ENCODE measurements around the gene NRCAM.
A peak's percentile ranks its signal among the peaks of the same experiment; 100 is the strongest.

NRCAM gene

DNA sequence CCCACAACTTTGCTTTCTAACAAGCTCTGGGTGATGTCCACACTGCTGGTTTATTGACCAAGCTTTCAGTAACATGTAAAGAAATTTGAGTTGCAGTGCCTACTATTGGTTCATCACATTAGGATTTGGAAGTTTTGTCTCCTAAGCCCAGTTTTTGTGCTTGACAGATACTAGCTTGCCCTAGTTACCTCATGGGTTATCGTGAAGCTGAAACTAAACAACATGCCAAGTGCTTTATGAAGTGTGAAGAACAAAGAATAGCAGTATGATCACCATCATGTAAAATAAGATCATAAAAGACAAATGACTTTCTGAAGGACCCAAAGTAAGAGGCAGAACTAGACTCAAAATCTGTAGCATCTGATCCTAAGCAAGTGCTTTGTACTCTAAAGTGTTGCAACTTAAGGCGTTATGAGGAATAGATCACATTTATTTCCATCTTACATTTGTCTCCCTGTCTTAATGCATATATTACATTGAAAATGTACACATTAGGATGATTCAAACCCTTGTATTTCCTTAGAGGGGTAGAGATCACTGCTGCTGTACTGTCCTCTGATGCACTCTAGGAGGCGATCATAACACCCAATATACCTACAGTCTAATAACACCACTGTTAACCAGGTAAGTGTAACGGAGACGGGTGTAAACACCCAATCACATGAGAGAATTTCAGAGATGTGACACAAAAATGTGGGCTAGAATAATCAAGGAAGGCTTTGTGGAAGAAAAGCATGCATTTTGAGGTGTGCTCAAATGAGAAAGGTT is 71.3 kb downstream of the NRCAM start:
- Histone ChIP-seq H4K20me1 (ENCODE audit: insufficient read depth, low read length) (peaks cover 22% of the 10 kb centered on the region), H3K9me3 (ENCODE audit: insufficient read depth, low read length) (no peaks in the 10 kb centered on the region)

DNA sequence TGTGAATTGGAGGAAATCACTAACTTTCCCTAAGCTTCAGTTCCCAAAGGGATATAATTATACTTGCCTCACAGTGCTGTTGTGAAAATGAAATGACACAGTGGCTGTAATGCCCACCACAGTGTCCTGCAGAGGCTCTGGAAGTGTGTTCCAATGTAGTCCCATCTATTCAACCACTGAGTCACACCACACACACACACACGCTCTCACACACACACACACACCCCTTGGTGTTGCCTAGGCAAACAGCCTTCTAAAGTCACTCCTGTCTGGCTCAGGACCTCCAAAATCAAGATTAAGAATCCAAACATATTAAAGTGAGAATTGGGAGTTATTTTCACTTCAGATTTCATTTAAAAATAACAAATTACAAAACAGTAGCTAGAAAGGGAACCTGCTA is 73.3 kb downstream of the NRCAM start:
- Histone ChIP-seq H3K4me1 (ENCODE audit: low read length) (peaks cover 28% of the 10 kb centered on the region), H3K4me3 (ENCODE audit: low read length) (no peak overlapping the region), H3K79me2 (ENCODE audit: low read length) (peaks cover 64% of the 10 kb centered on the region), H3K9me3 (ENCODE audit: insufficient read depth, low read length) (no peaks in the 10 kb centered on the region), H3K9ac (ENCODE audit: low read length) (no peak overlapping the region), H2AFZ (ENCODE audit: low read depth, low read length) (no peak overlapping the region), H3K4me2 (ENCODE audit: low read length) (no peak overlapping the region), H3K36me3 (replicated peaks; ENCODE audit: low read depth, low read length) (no peaks in the 10 kb centered on the region), H3K27ac (ENCODE audit: low read length) (no peak overlapping the region), H3K27me3 (ENCODE audit: low read depth, low read length) (no peaks in the 10 kb centered on the region), H4K20me1 (ENCODE audit: insufficient read depth, low read length) (peaks cover 31% of the 10 kb centered on the region)
- TF ChIP-seq EZH2phosphoT487 (IDR thresholded peaks at IDR 0.05; ENCODE audit: low read depth) = no peak
- TF ChIP-seq, protein P1, sequence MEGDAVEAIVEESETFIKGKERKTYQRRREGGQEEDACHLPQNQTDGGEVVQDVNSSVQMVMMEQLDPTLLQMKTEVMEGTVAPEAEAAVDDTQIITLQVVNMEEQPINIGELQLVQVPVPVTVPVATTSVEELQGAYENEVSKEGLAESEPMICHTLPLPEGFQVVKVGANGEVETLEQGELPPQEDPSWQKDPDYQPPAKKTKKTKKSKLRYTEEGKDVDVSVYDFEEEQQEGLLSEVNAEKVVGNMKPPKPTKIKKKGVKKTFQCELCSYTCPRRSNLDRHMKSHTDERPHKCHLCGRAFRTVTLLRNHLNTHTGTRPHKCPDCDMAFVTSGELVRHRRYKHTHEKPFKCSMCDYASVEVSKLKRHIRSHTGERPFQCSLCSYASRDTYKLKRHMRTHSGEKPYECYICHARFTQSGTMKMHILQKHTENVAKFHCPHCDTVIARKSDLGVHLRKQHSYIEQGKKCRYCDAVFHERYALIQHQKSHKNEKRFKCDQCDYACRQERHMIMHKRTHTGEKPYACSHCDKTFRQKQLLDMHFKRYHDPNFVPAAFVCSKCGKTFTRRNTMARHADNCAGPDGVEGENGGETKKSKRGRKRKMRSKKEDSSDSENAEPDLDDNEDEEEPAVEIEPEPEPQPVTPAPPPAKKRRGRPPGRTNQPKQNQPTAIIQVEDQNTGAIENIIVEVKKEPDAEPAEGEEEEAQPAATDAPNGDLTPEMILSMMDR (IDR thresholded peaks at IDR 0.05; ENCODE audit: low read depth, low read length) = no peak

More for the DNA sequence above, 71.3 kb downstream of the NRCAM start:
- Histone ChIP-seq H3K4me2 (ENCODE audit: low read length) (peak overlapping the region; percentile 38), H3K79me2 (ENCODE audit: low read length) (peaks cover 48% of the 10 kb centered on the region), H3K27ac (ENCODE audit: low read length) (no peak overlapping the region), H2AFZ (ENCODE audit: low read depth, low read length) (no peak overlapping the region), H3K4me3 (ENCODE audit: low read length) (no peak overlapping the region), H3K27me3 (ENCODE audit: low read depth, low read length) (no peaks in the 10 kb centered on the region), H3K36me3 (replicated peaks; ENCODE audit: low read depth, low read length) (no peaks in the 10 kb centered on the region), H3K4me1 (ENCODE audit: low read length) (peaks cover 28% of the 10 kb centered on the region), H3K9ac (ENCODE audit: low read length) (no peak overlapping the region)
- no peak for TF ChIP-seq EZH2phosphoT487 (IDR thresholded peaks at IDR 0.05; ENCODE audit: low read depth)
- TF ChIP-seq, protein P1 (IDR thresholded peaks at IDR 0.05; ENCODE audit: low read depth, low read length) = peak; percentile 65

DNA sequence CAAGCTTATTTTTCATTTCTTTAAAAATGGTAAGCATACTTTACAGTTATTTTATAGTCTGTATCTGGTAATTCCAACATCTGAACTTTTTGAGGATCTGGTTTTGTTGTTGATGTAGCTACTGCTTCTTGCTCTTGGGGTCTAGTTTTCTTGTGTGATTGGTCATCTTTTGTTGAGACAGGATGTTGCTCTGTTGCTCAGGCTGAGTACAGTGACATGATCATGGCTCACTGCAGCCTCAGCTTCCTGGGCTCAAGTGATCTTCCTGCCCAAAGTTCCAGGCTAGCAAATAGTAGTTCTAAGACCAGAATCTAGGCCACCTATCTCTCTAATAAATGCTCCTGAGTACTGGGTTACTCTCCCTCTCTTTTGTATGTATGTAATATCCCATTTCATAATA is 75.7 kb downstream of the NRCAM start:
- Histone ChIP-seq H4K20me1 (ENCODE audit: insufficient read depth, low read length) (peaks cover 45% of the 10 kb centered on the region), H3K9me3 (ENCODE audit: insufficient read depth, low read length) (no peaks in the 10 kb centered on the region), H3K4me1 (ENCODE audit: low read length) (peaks cover 23% of the 10 kb centered on the region), H3K4me2 (ENCODE audit: low read length) (no peak overlapping the region), H3K27me3 (ENCODE audit: low read depth, low read length) (no peaks in the 10 kb centered on the region), H3K36me3 (replicated peaks; ENCODE audit: low read depth, low read length) (no peaks in the 10 kb centered on the region), H3K27ac (ENCODE audit: low read length) (no peak overlapping the region), H3K79me2 (ENCODE audit: low read length) (peaks cover 77% of the 10 kb centered on the region), H2AFZ (ENCODE audit: low read depth, low read length) (no peak overlapping the region), H3K4me3 (ENCODE audit: low read length) (no peak overlapping the region), H3K9ac (ENCODE audit: low read length) (no peak overlapping the region)
- TF ChIP-seq, protein P1 (IDR thresholded peaks at IDR 0.05; ENCODE audit: low read depth, low read length) = no peak
- no peak for TF ChIP-seq EZH2phosphoT487 (IDR thresholded peaks at IDR 0.05; ENCODE audit: low read depth)

DNA sequence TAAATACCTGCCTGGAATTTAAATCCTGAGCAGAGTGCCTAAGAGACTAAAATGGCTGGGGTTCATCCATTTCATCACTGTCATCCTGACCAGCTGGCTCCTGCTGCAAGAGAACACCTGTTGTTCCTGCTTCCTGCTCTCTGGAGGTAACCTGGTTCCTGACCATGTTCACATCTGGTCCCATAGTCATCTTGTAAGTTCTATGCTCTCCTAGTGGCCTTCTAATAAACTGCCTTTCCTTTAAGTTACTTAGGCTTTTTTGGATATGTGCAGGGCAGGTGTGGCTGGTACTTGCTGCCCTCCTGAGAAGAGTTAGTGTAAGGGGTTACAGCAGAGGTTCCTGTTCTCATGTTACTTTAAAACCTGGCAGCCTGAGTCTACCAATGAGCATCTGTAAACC is 80.0 kb downstream of the NRCAM start:
- H3K9ac ChIP-seq (ENCODE audit: low read length) = no peak overlapping the region
- TF ChIP-seq EZH2phosphoT487 (IDR thresholded peaks at IDR 0.05; ENCODE audit: low read depth) = no peak
- TF ChIP-seq, protein P1 (IDR thresholded peaks at IDR 0.05; ENCODE audit: low read depth, low read length) = peak; percentile 8; the same call in 1 of the 2 replicates
- peaks cover 29% of the 10 kb centered on the region for H3K36me3 ChIP-seq (replicated peaks; ENCODE audit: low read depth, low read length)
- peaks cover 86% of the 10 kb centered on the region for H3K79me2 ChIP-seq (ENCODE audit: low read length)
- peak overlapping the region; percentile 33 for H3K27ac ChIP-seq (ENCODE audit: low read length)
- H2AFZ ChIP-seq (ENCODE audit: low read depth, low read length) = no peak overlapping the region
- no peaks in the 10 kb centered on the region for H3K9me3 ChIP-seq (ENCODE audit: insufficient read depth, low read length)
- H3K4me1 ChIP-seq (ENCODE audit: low read length) = peaks cover 40% of the 10 kb centered on the region
- no peaks in the 10 kb centered on the region for H3K27me3 ChIP-seq (ENCODE audit: low read depth, low read length)
- 0 out of 2 replicates have a peak overlapping the region, but pooled peaks have one; percentile 2 for H3K4me3 ChIP-seq (ENCODE audit: low read length)
- H4K20me1 ChIP-seq (ENCODE audit: insufficient read depth, low read length) = peaks cover 75% of the 10 kb centered on the region
- H3K4me2 ChIP-seq (ENCODE audit: low read length) = peak overlapping the region; percentile 44

Data from OCI-LY3 (cell line).